GM21825 (cell line): ENCODE data around the gene RAPGEF1.

Experiments
- ATAC-seq: cut with Tn5 transposase; IDR thresholded peaks from one replicate; pipeline ENCODE4 v1.9.1; 2021; ENCODE audit warnings: mild to moderate bottlenecking, moderate library complexity; ENCODE audit not compliant: unreplicated experiment

Gene RAPGEF1

DNA sequence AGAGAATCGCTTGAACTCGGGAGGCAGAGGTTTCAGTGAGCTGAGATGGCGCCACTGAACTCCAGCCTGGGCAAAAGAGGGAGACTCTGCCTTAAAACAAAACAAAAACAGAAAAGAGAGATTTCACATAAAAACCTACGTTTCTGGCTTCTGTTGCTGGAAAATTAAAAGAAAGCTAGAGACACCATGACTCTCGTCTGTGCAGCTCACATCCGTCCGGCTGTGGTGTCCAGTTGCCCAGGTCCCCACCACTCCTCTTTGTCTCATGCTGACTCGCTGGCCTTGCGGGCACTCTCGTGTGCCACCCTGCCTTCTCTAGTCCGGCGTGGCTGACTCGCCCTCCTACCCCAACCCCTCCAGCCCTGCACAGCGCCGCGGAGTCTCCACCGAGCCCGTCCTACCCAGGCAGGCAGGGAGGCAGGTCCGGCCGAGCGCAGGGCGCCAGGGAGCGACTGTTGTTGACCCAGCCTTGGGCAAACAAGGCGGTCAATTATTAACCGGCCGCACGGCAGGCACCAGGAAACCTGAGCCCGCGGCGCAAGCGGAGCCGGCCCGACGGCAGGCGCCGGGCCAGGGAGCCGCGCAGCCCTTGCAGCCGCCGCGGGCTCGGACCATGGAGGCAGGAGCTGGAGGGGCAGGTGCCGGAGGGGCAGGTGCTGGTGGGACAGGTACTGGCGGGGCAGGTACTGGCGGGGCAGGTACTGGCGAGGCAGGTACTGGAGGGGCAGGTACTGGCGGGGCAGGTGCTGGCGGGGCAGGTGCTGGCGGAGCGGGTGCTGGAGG lies 194.7 kb downstream of the RAPGEF1 start, which contains the start of gene PRRT1B:
Gene PRRT1B (plus strand): TSS at position 521 of the 783 bp plus-strand sequence. CDS start 93 bp downstream, at position 614.
- ATAC-seq: no peak

- ATAC-seq: no peak
These were observed 196.7 kb downstream of the RAPGEF1 start for GRCh38 chr9:131543141-131543540.

DNA sequence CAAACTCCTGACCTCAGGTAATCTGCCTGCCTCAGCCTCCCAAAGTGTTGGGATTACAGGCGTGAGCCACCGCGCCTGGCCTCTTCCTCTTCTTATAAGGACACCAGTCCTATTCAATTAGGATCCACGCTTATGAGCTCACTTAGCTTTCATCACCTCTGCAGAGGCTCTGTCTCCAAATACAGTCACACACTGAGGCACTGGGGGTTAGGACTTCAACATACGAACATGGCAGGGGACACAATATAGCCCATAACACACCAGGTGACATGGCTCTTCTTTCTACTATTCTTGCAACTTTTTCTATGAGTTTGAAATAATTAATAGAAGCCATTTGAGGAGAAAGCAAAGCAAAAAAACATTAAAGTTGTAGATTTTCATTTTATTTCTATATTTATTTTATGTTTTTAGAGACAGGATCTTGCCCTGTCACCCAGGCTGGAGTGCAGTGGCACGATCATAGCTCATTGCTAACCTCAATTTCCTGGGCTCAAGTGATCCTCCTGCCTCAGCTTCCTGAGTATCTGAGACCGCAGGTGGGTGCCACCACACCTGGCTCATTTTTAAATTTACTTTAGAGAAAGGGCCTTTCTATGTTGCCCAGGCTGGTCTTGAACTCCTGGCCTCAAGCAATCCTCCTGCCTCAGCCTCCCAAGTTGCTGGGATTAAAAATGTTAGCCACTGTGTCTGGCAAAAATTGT lies 200.5 kb downstream of the RAPGEF1 start:
- no peak for ATAC-seq

DNA sequence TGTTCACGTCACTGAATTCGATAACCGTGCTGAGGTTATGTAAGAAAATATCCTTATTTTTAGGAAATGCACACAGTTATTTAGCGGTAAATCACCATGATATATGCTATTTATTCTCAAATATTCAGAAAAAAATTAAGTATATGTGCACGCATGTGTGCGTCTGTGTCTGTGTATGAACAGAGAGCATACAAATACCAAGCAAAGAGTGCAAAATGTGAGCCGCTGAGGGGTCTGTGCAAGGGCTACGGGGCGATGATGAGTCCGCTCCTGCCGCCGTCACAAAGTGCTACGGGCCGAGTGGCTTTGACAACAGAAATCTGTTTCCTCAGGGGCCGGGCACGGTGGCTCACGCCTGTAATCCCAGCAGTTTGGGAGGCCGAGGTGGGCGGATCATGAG lies 201.9 kb downstream of the RAPGEF1 start:
- ATAC-seq: no peak

- no peak for ATAC-seq
These were observed 205.1 kb downstream of the RAPGEF1 start for GRCh38 chr9:131534721-131535237.

GRCh38 chr9:131530920-131531832 lies 208.7 kb downstream of the RAPGEF1 start, which contains the start of gene UCK1:
TSS of gene UCK1 (minus strand) at chr9:131531263. CDS start at chr9:131531174, 89 bp downstream.
- ATAC-seq: peak; percentile 82

- no peak for ATAC-seq
These were observed 209.3 kb downstream of the RAPGEF1 start for GRCh38 chr9:131530546-131530919.

- ATAC-seq: no peak
These were observed 210.0 kb downstream of the RAPGEF1 start for GRCh38 chr9:131529597-131530545.

GRCh38 chr9:131528886-131529505 lies 210.9 kb downstream of the RAPGEF1 start:
- ATAC-seq: no peak

- ATAC-seq: no peak
These were observed 211.7 kb downstream of the RAPGEF1 start for GRCh38 chr9:131528186-131528585.
